ENCODE results near the gene TRAP1. TPM values are rescaled to one million over a fixed set of nuclear protein-coding genes. Genes with fewer than 3 reads are reported as not detected.

The TRAP1 gene
- total RNA-seq, 1 donor from 2014 or later = 97.3 TPM

- H3K4me1 Mint-ChIP-seq (ENCODE audit: low read depth, unreplicated experiment) = no peaks in the 10 kb centered on the region
- H3K9me3 Mint-ChIP-seq (ENCODE audit: unreplicated experiment) = no peaks in the 10 kb centered on the region
- no peak for DNase-seq
- H3K36me3 Mint-ChIP-seq (ENCODE audit: unreplicated experiment) = no peaks in the 10 kb centered on the region
- H3K27ac Mint-ChIP-seq (ENCODE audit: unreplicated experiment) = no peak overlapping the region
- H3K27me3 Mint-ChIP-seq (ENCODE audit: unreplicated experiment) = no peaks in the 10 kb centered on the region
- H3K4me3 Mint-ChIP-seq (ENCODE audit: unreplicated experiment) = no peak overlapping the region
- no peak for TF ChIP-seq CTCF (IDR thresholded peaks at IDR 0.05; ENCODE audit: partially characterized antibody, unreplicated experiment)
Measured at GRCh38 chr16:3625911-3626732, 91.2 kb downstream of the TRAP1 start.

- no peaks in the 10 kb centered on the region for H3K36me3 Mint-ChIP-seq (ENCODE audit: unreplicated experiment)
- no peak overlapping the region for H3K27ac Mint-ChIP-seq (ENCODE audit: unreplicated experiment)
- no peaks in the 10 kb centered on the region for H3K9me3 Mint-ChIP-seq (ENCODE audit: unreplicated experiment)
- no peaks in the 10 kb centered on the region for H3K27me3 Mint-ChIP-seq (ENCODE audit: unreplicated experiment)
- no peak for TF ChIP-seq CTCF (IDR thresholded peaks at IDR 0.05; ENCODE audit: partially characterized antibody, unreplicated experiment)
- no peak for DNase-seq
- no peaks in the 10 kb centered on the region for H3K4me1 Mint-ChIP-seq (ENCODE audit: low read depth, unreplicated experiment)
- no peak overlapping the region for H3K4me3 Mint-ChIP-seq (ENCODE audit: unreplicated experiment)
Measured at GRCh38 chr16:3625331-3625730, 92.0 kb downstream of the TRAP1 start.

- H3K4me3 Mint-ChIP-seq (ENCODE audit: unreplicated experiment) = no peak overlapping the region
- H3K4me1 Mint-ChIP-seq (ENCODE audit: low read depth, unreplicated experiment) = no peaks in the 10 kb centered on the region
- no peak overlapping the region for H3K27ac Mint-ChIP-seq (ENCODE audit: unreplicated experiment)
- H3K9me3 Mint-ChIP-seq (ENCODE audit: unreplicated experiment) = no peaks in the 10 kb centered on the region
- DNase-seq = no peak
- no peaks in the 10 kb centered on the region for H3K36me3 Mint-ChIP-seq (ENCODE audit: unreplicated experiment)
- no peaks in the 10 kb centered on the region for H3K27me3 Mint-ChIP-seq (ENCODE audit: unreplicated experiment)
- TF ChIP-seq CTCF (IDR thresholded peaks at IDR 0.05; ENCODE audit: partially characterized antibody, unreplicated experiment) = no peak
Measured at GRCh38 chr16:3623642-3624041, 93.7 kb downstream of the TRAP1 start.

- Mint-ChIP-seq H3K27ac (ENCODE audit: unreplicated experiment) (no peak overlapping the region), H3K9me3 (ENCODE audit: unreplicated experiment) (no peaks in the 10 kb centered on the region), H3K27me3 (ENCODE audit: unreplicated experiment) (peaks cover 2% of the 10 kb centered on the region), H3K4me1 (ENCODE audit: low read depth, unreplicated experiment) (no peaks in the 10 kb centered on the region), H3K36me3 (ENCODE audit: unreplicated experiment) (peaks cover 4% of the 10 kb centered on the region), H3K4me3 (ENCODE audit: unreplicated experiment) (no peak overlapping the region)
- TF ChIP-seq CTCF (IDR thresholded peaks at IDR 0.05; ENCODE audit: partially characterized antibody, unreplicated experiment) = no peak
- DNase-seq = no peak
Measured at GRCh38 chr16:3618769-3619141, 98.6 kb downstream of the TRAP1 start.
